ENCODE data around the gene KY. TPM values are rescaled to one million over a fixed set of nuclear protein-coding genes. Genes with fewer than 3 reads are reported as not detected.

Gene KY
- total and polyA plus RNA-seq, 9 of the 15 experiments (the other 6 are each of a cell fraction or from before 2014, with no cell fraction given), result not detected

GRCh38 chr3:134666885-134667284 lies 16.1 kb upstream of the KY start:
- DNase-seq (ENCODE audit: extremely low read depth in 1 of 4, low spot score in 3 of 4) (no peak), ATAC-seq (no peak), FAIRE-seq (no peak)
- no TSS peak for BruUV-seq (replicated peaks)
- no peaks in the 10 kb centered on the region for H3K4me1 ChIP-seq (replicated peaks in 1 of 2; ENCODE audit: control insufficient read depth in 2 of 2, insufficient read depth in 2 of 2, low read length in 2 of 2)
- no peak overlapping the region for H3K9ac ChIP-seq (ENCODE audit: insufficient read depth in 1 of 2, low read depth in 2 of 2, low read length in 2 of 2)
- no peaks in the 10 kb centered on the region for H3K79me2 ChIP-seq (ENCODE audit: control insufficient read depth, insufficient read depth, low read length)
- H3K4me2 ChIP-seq (ENCODE audit: insufficient read depth, low read length), result no peak overlapping the region
- H3K9me3 ChIP-seq (replicated peaks; ENCODE audit: control insufficient read depth, insufficient read depth, low read depth, low read length), result no peaks in the 10 kb centered on the region
- WGBS (ENCODE audit: insufficient coverage, low coverage, missing lambda C conversion rate), result 0% methylated on average over 8 of the region's 9 CpGs
- in situ Hi-C loops (cut with MboI) (no loop called here), intact Hi-C loops (cut with micrococcal nuclease) (no loop called here)
- no peak overlapping the region for H3K27ac ChIP-seq (ENCODE audit: extremely low read depth, low read depth, low read length)
- peaks cover 0 to 13% of the 10 kb centered on the region in 2 experiments; a peak in 1 of 5 replicates for H3K27me3 ChIP-seq (ENCODE audit: control insufficient read depth in 2 of 2, insufficient read depth in 2 of 2, low read length in 2 of 2)
- H3K9me1 ChIP-seq (ENCODE audit: control insufficient read depth, insufficient read depth, low read length), result no peaks in the 10 kb centered on the region
- H3K4me3 ChIP-seq, result no peak overlapping the region
- H2AFZ ChIP-seq (ENCODE audit: low read depth, low read length), result no peak overlapping the region
- TF ChIP-seq SIN3A (IDR thresholded peaks at IDR 0.05; ENCODE audit: borderline replicate concordance in 2 of 2, control insufficient read depth in 1 of 2, low read depth in 2 of 2, low read length in 2 of 2), result no peak
- no peak for TF ChIP-seq TSHZ1 (CRISPR knock-in tag; IDR thresholded peaks at IDR 0.05)
- TF ChIP-seq LCOR (CRISPR knock-in tag; IDR thresholded peaks at IDR 0.05), result no peak
- no peaks in the 10 kb centered on the region for H4K20me1 ChIP-seq (replicated peaks; ENCODE audit: control insufficient read depth, insufficient read depth, low read length)
- CTCF ChIA-PET (ENCODE audit: low intra/inter-chr PET ratio), result no interaction called here
- H3K36me3 ChIP-seq (ENCODE audit: control insufficient read depth, insufficient read depth, low read length), result no peaks in the 10 kb centered on the region
- POLR2A ChIA-PET, result no interaction called here

Measured in K562 (cell line).